Measurements from ENCODE around the gene DENND6A. TPM values are rescaled to one million over a fixed set of nuclear protein-coding genes. Genes with fewer than 3 reads are reported as not detected.

Gene DENND6A, protein sequence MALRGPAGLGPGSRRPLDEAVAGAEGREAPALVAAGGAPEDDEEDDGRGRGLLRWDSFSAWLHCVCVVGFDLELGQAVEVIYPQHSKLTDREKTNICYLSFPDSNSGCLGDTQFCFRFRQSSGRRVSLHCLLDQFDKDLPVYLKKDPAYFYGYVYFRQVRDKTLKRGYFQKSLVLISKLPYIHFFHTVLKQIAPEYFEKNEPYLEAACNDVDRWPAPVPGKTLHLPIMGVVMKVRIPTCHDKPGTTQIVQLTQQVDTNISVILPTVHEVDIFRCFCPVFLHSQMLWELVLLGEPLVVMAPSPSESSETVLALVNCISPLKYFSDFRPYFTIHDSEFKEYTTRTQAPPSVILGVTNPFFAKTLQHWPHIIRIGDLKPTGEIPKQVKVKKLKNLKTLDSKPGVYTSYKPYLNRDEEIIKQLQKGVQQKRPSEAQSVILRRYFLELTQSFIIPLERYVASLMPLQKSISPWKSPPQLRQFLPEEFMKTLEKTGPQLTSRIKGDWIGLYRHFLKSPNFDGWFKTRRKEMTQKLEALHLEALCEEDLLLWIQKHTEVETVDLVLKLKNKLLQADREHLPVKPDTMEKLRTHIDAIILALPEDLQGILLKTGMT
- total RNA-seq: 30.4 and 33.1 TPM in 2 replicates

DNA sequence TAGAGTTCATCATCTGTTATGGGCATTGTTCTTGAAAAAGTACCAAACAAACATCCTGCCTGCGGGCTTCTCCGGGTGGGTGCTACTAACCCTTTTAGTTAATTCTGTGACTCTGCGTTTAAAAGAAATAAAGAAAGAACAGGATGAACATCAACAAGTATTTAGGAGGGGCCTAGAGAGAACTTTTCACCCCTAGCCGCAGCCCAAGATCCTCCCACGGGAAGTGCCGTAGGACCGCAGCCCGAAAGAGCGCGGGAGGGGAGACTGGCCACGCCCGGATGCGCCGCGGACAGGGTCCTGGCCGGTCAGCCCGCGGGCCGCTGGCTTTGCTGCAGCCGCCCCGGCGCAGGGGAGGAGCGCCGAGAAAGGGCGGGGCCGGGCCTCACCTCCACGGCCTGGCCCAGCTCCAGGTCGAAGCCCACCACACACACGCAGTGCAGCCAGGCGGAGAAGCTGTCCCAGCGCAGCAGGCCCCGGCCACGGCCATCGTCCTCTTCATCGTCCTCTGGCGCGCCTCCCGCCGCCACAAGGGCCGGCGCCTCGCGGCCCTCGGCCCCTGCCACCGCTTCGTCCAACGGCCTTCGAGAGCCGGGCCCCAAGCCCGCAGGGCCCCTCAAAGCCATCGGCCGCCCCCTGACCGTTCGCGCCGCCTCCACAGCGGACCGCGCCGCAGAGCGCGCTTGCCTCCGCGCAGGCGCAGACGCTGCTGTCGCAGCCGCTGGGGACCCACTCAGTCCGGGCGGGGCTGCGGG lies at the start of gene DENND6A:
DENND6A (minus strand) TSS at position 682 of the 752 bp plus-strand sequence; CDS start at position 623, 59 bp downstream.

DNA sequence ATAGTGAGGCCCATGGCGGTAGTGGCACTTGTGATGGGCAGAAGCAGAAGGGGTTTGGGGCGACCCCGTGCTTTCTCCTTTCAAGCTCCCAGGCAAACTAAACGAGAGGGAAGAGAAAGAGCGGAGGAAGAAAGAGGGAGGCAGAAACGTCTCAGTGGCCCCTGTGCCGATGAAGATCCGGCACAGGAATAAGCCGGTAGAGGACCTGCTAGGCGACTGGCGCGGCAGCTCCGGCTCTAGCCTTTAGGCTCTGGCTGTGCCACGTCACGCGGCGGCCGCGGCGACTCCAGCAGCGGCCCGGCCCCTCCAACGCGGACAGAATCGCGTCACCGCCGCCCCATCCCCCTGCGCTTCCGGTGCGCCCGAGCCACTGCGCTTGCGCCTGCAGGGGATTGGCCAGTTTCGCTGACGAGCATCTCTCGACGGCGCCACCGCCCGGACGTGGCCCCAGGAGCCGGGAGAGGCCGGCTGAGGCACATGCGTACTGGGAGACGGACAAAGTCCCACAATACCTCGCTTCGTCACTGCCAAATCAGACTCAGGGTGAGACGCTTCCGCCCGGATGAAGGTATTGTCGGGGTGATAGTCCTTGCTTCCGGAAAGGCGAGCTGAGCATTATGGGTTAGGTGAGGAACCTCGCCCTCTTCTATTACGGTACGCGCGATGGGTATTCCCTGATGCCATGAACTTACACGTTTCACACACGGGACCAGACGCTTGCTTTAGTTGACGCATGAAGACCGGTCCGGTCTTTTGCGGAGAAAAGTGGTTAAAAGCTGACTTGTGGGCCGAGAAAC lies 95.6 kb downstream of the DENND6A start, which contains the start of gene ARF4:
ARF4 (minus strand) TSS at position 218 of the 797 bp plus-strand sequence; CDS start at position 14, 204 bp downstream.

Small RNA genes lying within 50 kb of the gene (small RNA-seq; reads per million reads assigned to genes)
- not detected for gene RNU6ATAC26P

Other genes starting within 250 kb of the DENND6A start
- under 0.01 and 0.10 TPM in 2 replicates for gene DNAH12, start 148.7 kb downstream of the DENND6A start, total RNA-seq
- 24.2 and 31.3 TPM in 2 replicates for gene PDE12, start 136.8 kb downstream of the DENND6A start, total RNA-seq
- gene ARF4, start 95.7 kb downstream of the DENND6A start, total RNA-seq: 247 and 267 TPM in 2 replicates
- 35.9 and 52.6 TPM in 2 replicates for gene SLMAP, start 63.2 kb upstream of the DENND6A start, total RNA-seq

Measured in vein endothelial cell (primary cell).